Measurements from ENCODE around the gene CYP2W1. TPM values are rescaled to one million over a fixed set of nuclear protein-coding genes. Genes with fewer than 3 reads are reported as not detected.

CYP2W1 gene
- total and polyA plus RNA-seq, 10 of the 15 experiments (the other 5 are each of a cell fraction or from before 2014, with no cell fraction given) = not detected

DNA sequence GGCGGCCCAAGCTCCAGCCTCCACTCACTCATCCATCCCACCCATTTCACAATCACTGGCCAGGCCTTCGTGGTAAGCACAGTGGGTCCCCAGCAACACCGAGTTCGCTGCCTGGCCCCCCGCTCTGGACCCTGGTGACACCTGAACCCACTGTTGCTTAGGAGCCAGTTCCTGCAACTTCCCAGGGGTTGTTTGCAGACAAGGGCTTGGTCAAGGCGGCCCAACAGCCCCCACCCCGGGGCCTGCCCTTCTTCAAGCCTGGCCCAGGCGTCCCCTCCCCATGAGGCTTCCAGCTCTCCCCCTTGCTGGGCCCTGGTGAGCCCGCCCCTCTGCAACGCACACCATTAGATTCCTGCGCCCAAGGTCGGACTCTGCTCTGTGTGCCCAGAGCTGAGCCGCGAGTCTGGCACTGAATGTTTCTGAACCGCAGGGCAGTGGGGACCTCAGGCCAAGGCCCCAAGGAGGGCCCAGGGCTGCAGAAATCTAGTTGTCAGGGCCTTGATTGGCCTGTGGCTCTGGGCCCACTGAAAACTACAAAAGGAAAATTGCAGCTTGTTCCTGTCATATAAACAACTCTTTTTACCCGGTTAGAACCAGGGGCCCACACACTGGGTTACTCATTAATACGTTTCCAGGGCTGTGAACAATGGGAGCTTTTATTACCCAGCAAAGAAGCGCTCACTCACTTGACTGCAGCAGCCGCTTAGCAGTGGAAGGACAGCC, 5.5 kb upstream of the CYP2W1 start:
- Histone ChIP-seq H3K36me3 (ENCODE audit: control insufficient read depth in 2 of 2, insufficient read depth in 2 of 2, low read length in 1 of 2) (peaks cover 0 to 13% of the 10 kb centered on the region in 2 experiments; a peak in 2 of 4 replicates), H3K9me3 (replicated peaks; ENCODE audit: control insufficient read depth, insufficient read depth, low read length) (no peaks in the 10 kb centered on the region; the same call in 2 of the 3 replicates), H2AFZ (ENCODE audit: control insufficient read depth, low read depth, low read length) (no peak overlapping the region), H3K27me3 (replicated peaks in 1 of 2; ENCODE audit: control insufficient read depth in 2 of 2, insufficient read depth in 2 of 2, low read length in 1 of 2) (no peaks in the 10 kb centered on the region), H3K4me2 (ENCODE audit: control insufficient read depth, insufficient read depth) (no peak overlapping the region), H4K20me1 (ENCODE audit: control insufficient read depth, insufficient read depth) (peaks cover 3% of the 10 kb centered on the region; the same call in 1 of the 2 replicates), H3K4me3 (no peak overlapping the region), H3K27ac (ENCODE audit: control insufficient read depth, insufficient read depth) (no peak overlapping the region), H3K79me2 (ENCODE audit: control insufficient read depth, insufficient read depth, low read length) (peaks cover 28% of the 10 kb centered on the region), H3K4me1 (ENCODE audit: control insufficient read depth, insufficient read depth, low read length) (no peaks in the 10 kb centered on the region), H3K9ac (ENCODE audit: control insufficient read depth, insufficient read depth, low read length) (no peak overlapping the region)
- no peak for FAIRE-seq
- SMC1A ChIA-PET (ENCODE audit: uncharacterized antibody, unreplicated experiment) = interaction anchor here (0.6 to 2.4 kb wide), 13 partner anchors 11 to 206 kb away, joined by 3 to 21 read pairs (median 5); no protein-coding TSS in a partner anchor
- in situ Hi-C loops (cut with MboI) (no loop called here), intact Hi-C loops (cut with micrococcal nuclease; ENCODE audit: unreplicated experiment) (no loop called here)
- DNase-seq (ENCODE audit: low read depth, low spot score) = peak; percentile 56
- 40% methylated on average over 18 of the region's 19 CpGs for WGBS (ENCODE audit: insufficient coverage, insufficient replicate concordance, low lambda C conversion rate, missing lambda C conversion rate)
- peak; percentile 70 for ATAC-seq
- POLR2A ChIA-PET = interaction anchor here (0.9 to 1.7 kb wide), 11 partner anchors 11 to 183 kb away, joined by 3 to 14 read pairs (median 4); partner anchors contain the start of gene ZFAND2A
- CTCF ChIA-PET = interaction anchor here (0.7 to 7.3 kb wide), 11 partner anchors 11 to 206 kb away, joined by 3 to 78 read pairs (median 6); no protein-coding TSS in a partner anchor
- no TSS peak for BruUV-seq (replicated peaks)
- RAD21 ChIA-PET (ENCODE audit: unreplicated experiment) = interaction anchor here (1.0 to 3.4 kb wide), 12 partner anchors 11 to 109 kb away, joined by 3 to 30 read pairs (median 7); no protein-coding TSS in a partner anchor
- TF ChIP-seq, protein P1, sequence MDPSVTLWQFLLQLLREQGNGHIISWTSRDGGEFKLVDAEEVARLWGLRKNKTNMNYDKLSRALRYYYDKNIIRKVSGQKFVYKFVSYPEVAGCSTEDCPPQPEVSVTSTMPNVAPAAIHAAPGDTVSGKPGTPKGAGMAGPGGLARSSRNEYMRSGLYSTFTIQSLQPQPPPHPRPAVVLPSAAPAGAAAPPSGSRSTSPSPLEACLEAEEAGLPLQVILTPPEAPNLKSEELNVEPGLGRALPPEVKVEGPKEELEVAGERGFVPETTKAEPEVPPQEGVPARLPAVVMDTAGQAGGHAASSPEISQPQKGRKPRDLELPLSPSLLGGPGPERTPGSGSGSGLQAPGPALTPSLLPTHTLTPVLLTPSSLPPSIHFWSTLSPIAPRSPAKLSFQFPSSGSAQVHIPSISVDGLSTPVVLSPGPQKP (IDR thresholded peaks at IDR 0.05; ENCODE audit: low read depth, low read length) = no peak
- TF ChIP-seq RB1 (IDR thresholded peaks at IDR 0.05; ENCODE audit: borderline replicate concordance) (peak; percentile 50; the same call in 1 of the 2 replicates), FOXK2 (IDR thresholded peaks at IDR 0.05) (peak; percentile 66), JUND (IDR thresholded peaks at IDR 0.05; ENCODE audit: low read depth, low read length) (no peak), TAF1 (IDR thresholded peaks at IDR 0.05; ENCODE audit: borderline replicate concordance, low read depth, low read length) (no peak), HCFC1 (IDR thresholded peaks at IDR 0.05; ENCODE audit: low read length) (no peak), SMC3 (IDR thresholded peaks at IDR 0.05; ENCODE audit: borderline replicate concordance, low read length) (no peak), NBN (IDR thresholded peaks at IDR 0.05) (peak; percentile 83; the same call in 1 of the 2 replicates), MLLT1 (IDR thresholded peaks at IDR 0.05) (peak; percentile 85), ZNF687 (IDR thresholded peaks at IDR 0.05) (peak; percentile 95), EP300 (IDR thresholded peaks at IDR 0.05; ENCODE audit: borderline replicate concordance in 1 of 2, control insufficient read depth in 1 of 2, low read depth in 2 of 2, low read length in 2 of 2) (peak in 1 of 2 experiments; percentile 66; a peak in 1 of 4 replicates)
- TF ChIP-seq, protein P2, sequence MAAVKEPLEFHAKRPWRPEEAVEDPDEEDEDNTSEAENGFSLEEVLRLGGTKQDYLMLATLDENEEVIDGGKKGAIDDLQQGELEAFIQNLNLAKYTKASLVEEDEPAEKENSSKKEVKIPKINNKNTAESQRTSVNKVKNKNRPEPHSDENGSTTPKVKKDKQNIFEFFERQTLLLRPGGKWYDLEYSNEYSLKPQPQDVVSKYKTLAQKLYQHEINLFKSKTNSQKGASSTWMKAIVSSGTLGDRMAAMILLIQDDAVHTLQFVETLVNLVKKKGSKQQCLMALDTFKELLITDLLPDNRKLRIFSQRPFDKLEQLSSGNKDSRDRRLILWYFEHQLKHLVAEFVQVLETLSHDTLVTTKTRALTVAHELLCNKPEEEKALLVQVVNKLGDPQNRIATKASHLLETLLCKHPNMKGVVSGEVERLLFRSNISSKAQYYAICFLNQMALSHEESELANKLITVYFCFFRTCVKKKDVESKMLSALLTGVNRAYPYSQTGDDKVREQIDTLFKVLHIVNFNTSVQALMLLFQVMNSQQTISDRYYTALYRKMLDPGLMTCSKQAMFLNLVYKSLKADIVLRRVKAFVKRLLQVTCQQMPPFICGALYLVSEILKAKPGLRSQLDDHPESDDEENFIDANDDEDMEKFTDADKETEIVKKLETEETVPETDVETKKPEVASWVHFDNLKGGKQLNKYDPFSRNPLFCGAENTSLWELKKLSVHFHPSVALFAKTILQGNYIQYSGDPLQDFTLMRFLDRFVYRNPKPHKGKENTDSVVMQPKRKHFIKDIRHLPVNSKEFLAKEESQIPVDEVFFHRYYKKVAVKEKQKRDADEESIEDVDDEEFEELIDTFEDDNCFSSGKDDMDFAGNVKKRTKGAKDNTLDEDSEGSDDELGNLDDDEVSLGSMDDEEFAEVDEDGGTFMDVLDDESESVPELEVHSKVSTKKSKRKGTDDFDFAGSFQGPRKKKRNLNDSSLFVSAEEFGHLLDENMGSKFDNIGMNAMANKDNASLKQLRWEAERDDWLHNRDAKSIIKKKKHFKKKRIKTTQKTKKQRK (IDR thresholded peaks at IDR 0.05; ENCODE audit: low read depth, low read length) = no peak
